A673 (cell line): ENCODE measurements around the gene MEG3. TPM values are rescaled to one million over a fixed set of nuclear protein-coding genes. Genes with fewer than 3 reads are reported as not detected.

ENCODE experiments used
- BruUV-seq: library from RNA; stranded (reverse); fragments of 400-500 nt; replicated peaks from 2 replicates; lab custom pipeline; 2021; lab: Mats Ljungman, UMichigan
- CTCF ChIA-PET: fragments of 300-600 bp; sonication (Branson Sonifier 250); formaldehyde crosslinking; loops from one replicate; lab custom pipeline; 2022; ENCODE audit warnings: antibody characterized with exemption; lab: Charles Lee
- POLR2A ChIA-PET: fragments of 300-600 bp; sonication (Branson Sonifier 250); formaldehyde crosslinking; loops from one replicate; lab custom pipeline; 2022; ENCODE audit warnings: antibody characterized with exemption; ENCODE audit not compliant: low non-redundant PET; lab: Charles Lee
- DNase-seq: peaks from one replicate; pipeline ENCODE4 v3.0.0-alpha.2; 2015; ENCODE audit warnings: low spot score
- H3K27ac ChIP-seq: fragments of 200-600 bp; sonication (generic); 2 replicates; pipeline ENCODE4 v1.5.1; 2016; ENCODE audit warnings: mixed run types, low read depth, mild to moderate bottlenecking, mixed read lengths, antibody characterized with exemption, low read length; ENCODE audit not compliant: poor library complexity, severe bottlenecking
- H3K27me3 ChIP-seq: fragments of 200-600 bp; sonication (generic); replicated peaks from 2 replicates; pipeline ENCODE4 v1.6.1; 2017; ENCODE audit warnings: mixed run types, low read depth, mild to moderate bottlenecking, mixed read lengths, antibody characterized with exemption, low read length; ENCODE audit not compliant: insufficient read depth, poor library complexity
- H3K36me3 ChIP-seq: fragments of 200-600 bp; sonication (generic); 2 replicates; pipeline ENCODE4 v1.6.1; 2016; ENCODE audit warnings: mixed run types, mild to moderate bottlenecking, mixed read lengths, antibody characterized with exemption, low read length; ENCODE audit not compliant: insufficient read depth, poor library complexity, severe bottlenecking
- H3K4me1 ChIP-seq: fragments of 200-600 bp; sonication (generic); 2 replicates; pipeline ENCODE4 v1.6.1; 2017; ENCODE audit warnings: mixed run types, mild to moderate bottlenecking, mixed read lengths, antibody characterized with exemption, low read length; ENCODE audit not compliant: insufficient read depth, poor library complexity, severe bottlenecking
- H3K4me3 ChIP-seq: fragments of 200-600 bp; sonication (generic); 2 replicates; pipeline ENCODE4 v1.5.1; 2016; ENCODE audit warnings: low read depth, mixed run types, mild to moderate bottlenecking, mixed read lengths, low read length; ENCODE audit not compliant: poor library complexity, severe bottlenecking
- H3K9me3 ChIP-seq: fragments of 200-600 bp; sonication (generic); 2 replicates; pipeline ENCODE4 v1.6.1; 2016; ENCODE audit warnings: mixed run types, low read depth, mild to moderate bottlenecking, mixed read lengths, antibody characterized with exemption, low read length; ENCODE audit not compliant: poor library complexity, severe bottlenecking
- CTCF ChIP-seq: fragments of 300-800, 200-600 bp; sonication (generic); conservative IDR thresholded peaks from 2 replicates; pipeline ENCODE4 v1.5.1; 2017; ENCODE audit warnings: low read depth, mild to moderate bottlenecking, antibody characterized with exemption, low read length, moderate library complexity, mixed read lengths
- EZH2 ChIP-seq: fragments of 200-600 bp; sonication (generic); IDR thresholded peaks from 2 replicates; pipeline ENCODE4 v1.6.1; 2017; ENCODE audit warnings: borderline replicate concordance, low read depth, mild to moderate bottlenecking, mixed read lengths, antibody characterized with exemption, low read length; ENCODE audit not compliant: poor library complexity, severe bottlenecking
- intact Hi-C: fragments of 100-400 bp; cut with micrococcal nuclease; formaldehyde crosslinking; loops from one replicate; pipeline ENCODE4 v1.10.0; 2022; ENCODE audit not compliant: unreplicated experiment
- total RNA-seq: library from RNA; stranded (reverse); gene quantifications from 2 replicates; pipeline ENCODE4 v1.2.3, GENCODE V29; 2021

The MEG3 gene
- total RNA-seq, 1 experiment from 2014 or later, result 58.7 TPM

DNA sequence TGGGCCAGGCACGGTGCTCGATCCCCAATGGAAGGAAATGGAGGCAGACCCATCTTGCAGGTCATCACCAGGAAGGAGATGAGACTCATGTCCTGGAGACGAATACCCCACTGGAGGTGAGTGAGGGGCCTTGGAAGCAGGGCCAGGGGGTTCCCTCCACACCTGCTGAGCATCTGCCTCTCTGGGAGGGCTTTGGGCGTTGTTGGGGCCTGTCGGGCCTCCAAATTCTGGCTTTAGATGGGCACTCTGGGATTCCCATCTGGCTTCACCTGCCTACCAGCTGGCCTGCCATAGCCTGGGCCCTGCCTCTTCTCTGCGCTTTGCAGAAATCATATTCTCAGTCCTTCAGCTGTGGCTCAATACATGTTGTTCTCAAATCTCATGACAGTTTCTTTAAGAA is 63.7 kb downstream of the MEG3 start:
- BruUV-seq, result no TSS peak
- no peak for DNase-seq
- no peaks in the 10 kb centered on the region for H3K27me3 ChIP-seq
- POLR2A ChIA-PET, result no interaction called here
- no peak overlapping the region for H3K4me3 ChIP-seq
- intact Hi-C loops, result loop anchor here (5.0 kb wide), 1 partner anchor 37 kb away; no protein-coding TSS in a partner anchor
- CTCF ChIA-PET, result no interaction called here
- peak overlapping the region; percentile 87 for H3K27ac ChIP-seq
- no peaks in the 10 kb centered on the region for H3K36me3 ChIP-seq
- H3K4me1 ChIP-seq, result peaks cover 49% of the 10 kb centered on the region
- TF ChIP-seq CTCF (no peak), EZH2 (no peak)
- no peaks in the 10 kb centered on the region for H3K9me3 ChIP-seq

GRCh38 chr14:100890061-100890850 is 64.3 kb downstream of the MEG3 start:
- no peak for TF ChIP-seq CTCF
- no peak for TF ChIP-seq EZH2
- peak overlapping the region; percentile 87 for H3K27ac ChIP-seq
- H3K9me3 ChIP-seq, result no peaks in the 10 kb centered on the region
- no peak for DNase-seq
- H3K27me3 ChIP-seq, result no peaks in the 10 kb centered on the region
- peaks cover 49% of the 10 kb centered on the region for H3K4me1 ChIP-seq
- POLR2A ChIA-PET, result interaction anchor here (0.5 kb wide), 1 partner anchor 622 kb away, joined by 18 read pairs; no protein-coding TSS in a partner anchor
- BruUV-seq, result no TSS peak
- no peaks in the 10 kb centered on the region for H3K36me3 ChIP-seq
- intact Hi-C loops, result no loop called here
- CTCF ChIA-PET, result no interaction called here
- no peak overlapping the region for H3K4me3 ChIP-seq

DNA sequence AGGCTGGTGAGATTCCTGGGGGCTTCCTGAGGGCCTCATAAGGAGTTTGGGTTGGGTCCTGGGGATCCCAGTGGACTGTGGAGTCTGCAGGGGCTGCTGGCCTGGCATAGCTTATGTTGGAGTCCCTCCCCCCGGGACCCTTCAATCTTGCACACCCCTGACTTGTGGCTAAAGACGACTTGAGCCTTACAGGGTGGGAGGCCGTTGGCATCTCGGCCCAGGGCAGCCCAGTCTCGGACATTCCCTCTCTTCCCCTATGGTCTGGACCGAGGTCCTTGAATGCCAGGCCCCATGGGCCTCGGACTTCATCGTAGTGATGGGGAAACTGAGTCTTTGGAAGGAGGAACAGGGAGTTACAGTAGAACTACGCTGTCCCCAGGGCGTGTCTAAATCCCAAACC is 65.1 kb downstream of the MEG3 start:
- Histone ChIP-seq H3K27ac (no peak overlapping the region), H3K27me3 (no peaks in the 10 kb centered on the region), H3K9me3 (no peaks in the 10 kb centered on the region), H3K4me3 (no peak overlapping the region), H3K4me1 (peaks cover 42% of the 10 kb centered on the region), H3K36me3 (no peaks in the 10 kb centered on the region)
- intact Hi-C loops, result no loop called here
- TF ChIP-seq EZH2, result no peak
- POLR2A ChIA-PET, result no interaction called here
- BruUV-seq, result no TSS peak
- CTCF ChIA-PET, result no interaction called here
- no peak for DNase-seq
